Hypothalamus (tissue), 51 donors: ENCODE measurements around the gene CCDC86.
"Not testable (repeated sequence)": the region's sequence is repeated elsewhere in the genome, so short reads cannot be mapped to it uniquely, and the experiment has no call there.

Experiments
- DNase-seq, 51 donors: peaks; one replicate each; lab custom pipeline; 2025; lab: John Stamatoyannopoulos, UW

Gene CCDC86, protein sequence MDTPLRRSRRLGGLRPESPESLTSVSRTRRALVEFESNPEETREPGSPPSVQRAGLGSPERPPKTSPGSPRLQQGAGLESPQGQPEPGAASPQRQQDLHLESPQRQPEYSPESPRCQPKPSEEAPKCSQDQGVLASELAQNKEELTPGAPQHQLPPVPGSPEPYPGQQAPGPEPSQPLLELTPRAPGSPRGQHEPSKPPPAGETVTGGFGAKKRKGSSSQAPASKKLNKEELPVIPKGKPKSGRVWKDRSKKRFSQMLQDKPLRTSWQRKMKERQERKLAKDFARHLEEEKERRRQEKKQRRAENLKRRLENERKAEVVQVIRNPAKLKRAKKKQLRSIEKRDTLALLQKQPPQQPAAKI

GRCh38 chr11:60841797-60842667, at the start of gene CCDC86:
Gene CCDC86, plus strand, starts transcription at chr11:60842113. Its CDS starts 12 bp downstream, at chr11:60842125.
- peak; percentile 76 to 98 (median 92) for DNase-seq

DNA sequence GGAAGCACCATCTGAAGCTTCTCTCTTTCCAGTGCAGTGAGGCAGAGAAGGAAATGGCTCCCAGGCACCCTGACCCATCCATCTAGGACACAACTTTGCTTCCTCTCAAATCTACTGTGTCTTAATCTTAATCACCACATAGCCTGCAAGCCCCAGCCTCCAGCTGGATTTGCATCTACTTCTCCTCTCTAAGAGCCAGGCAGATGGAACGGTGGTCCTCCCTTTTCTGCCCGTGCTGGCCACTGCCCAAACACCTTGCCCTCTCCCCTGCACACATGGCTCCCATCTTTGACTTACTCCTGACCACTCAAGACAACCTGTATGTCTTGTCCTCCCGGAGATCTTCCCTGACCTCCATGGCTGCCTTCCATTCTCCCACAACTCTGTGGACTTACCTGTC, 49.4 kb upstream of the CCDC86 start:
- no peak for DNase-seq

DNA sequence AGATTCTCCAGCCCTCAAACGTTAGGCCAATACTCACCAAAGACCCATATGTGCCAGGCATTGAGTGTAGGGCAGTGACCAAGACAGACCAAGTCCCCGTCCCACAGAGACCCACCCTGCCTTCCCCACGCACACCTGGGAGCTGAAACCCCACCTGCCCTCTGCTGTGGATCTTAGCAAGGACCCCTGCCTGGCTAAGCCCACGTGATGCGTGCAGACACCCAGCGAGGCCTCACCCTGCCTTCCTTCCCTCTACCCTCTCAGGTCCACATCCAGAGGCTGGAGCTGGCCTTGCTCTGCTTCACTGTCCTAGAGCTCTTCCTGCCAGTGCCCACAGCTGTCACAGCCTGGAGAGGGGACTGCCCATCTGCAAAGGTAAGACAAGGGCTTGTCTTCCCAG, 46.6 kb upstream of the CCDC86 start:
- DNase-seq: no peak

DNA sequence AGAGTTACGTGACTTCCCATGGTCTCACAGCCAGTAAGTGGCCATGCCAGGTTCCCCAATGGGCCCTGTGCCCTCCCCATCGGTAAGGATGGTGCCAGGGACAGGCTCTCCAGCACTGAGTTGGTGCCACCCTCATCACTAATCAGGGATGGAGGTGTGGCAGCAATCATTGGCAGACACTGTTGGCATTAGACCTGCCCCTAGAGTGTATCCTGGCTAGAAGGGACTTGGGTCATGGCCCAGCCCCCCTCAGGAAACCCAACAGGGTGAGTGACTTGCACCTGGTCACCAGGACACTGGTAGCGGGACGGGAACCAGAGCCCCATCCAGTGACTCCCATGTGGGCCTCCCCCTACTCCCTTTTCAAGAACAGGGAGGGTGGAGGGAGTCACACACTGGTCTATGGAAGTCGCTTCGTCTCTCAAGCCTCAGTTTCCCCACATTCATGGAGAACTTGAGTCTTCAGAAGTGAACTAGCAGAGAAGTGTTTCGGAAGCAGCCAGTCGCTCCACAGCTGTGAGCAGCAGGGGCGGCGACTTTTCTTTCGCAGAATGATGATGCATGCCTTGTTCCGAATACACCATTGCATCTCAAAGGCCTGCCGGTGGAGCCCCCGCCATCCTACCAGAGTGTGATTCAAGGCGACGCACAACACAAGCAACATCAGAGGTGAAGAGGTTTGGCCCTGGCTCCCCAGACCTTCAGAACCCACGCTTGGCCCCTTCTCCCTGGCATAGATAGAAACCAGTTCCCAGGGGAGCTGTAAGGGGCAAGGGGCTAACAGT, 43.9 kb upstream of the CCDC86 start:
- no peak for DNase-seq

- DNase-seq: no peak
These were observed 43.3 kb upstream of the CCDC86 start for GRCh38 chr11:60798631-60799030.

- no peak for DNase-seq
These were observed 40.7 kb upstream of the CCDC86 start for GRCh38 chr11:60801194-60801593.

- no peak for DNase-seq
These were observed 38.5 kb upstream of the CCDC86 start for GRCh38 chr11:60803273-60803936.

- no peak for DNase-seq
These were observed 32.7 kb upstream of the CCDC86 start for GRCh38 chr11:60809249-60809648.

- DNase-seq: peak in 1 of 51 donors; percentile 16
These were observed 32.2 kb upstream of the CCDC86 start for GRCh38 chr11:60809691-60810090.

DNA sequence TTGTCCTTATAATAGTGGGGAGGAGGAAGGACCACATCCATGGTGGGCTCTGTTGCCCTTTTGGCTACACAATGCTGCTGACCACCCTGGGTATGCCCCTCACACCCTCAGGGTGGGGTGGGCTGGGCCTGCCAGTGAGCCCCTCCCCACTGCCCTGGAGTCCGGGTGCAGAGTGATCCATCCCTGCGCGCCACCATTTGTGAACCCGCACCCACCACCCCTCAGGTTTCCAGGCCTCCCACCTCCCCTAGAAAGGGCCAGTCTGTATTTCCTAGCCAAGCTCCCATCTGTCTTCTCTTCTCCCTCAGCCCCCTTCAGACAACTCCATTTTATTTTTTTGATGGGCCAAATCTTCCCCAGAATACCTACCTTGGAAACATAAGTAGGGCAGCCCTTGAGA, 31.8 kb upstream of the CCDC86 start:
- no peak for DNase-seq

DNA sequence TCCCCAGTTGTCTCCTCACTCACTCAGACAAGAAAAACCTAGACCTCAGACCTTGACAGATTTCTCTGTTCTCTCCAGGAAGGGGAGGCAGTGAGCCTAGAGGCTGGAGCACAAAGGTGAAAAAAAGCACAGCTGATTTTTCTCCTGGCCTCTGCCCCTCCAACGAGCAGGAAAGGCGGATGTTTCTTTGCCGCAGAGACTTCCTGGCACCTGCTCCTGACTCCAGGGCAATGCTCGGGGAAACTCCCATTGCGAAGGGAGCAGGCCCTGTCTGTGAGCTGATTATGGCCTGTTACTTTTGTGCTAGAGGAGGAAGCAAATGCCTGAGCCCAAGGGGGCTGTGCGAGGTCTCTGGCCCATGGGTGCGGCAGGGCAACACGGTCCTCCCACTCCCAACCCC, 31.3 kb upstream of the CCDC86 start:
- no peak for DNase-seq

DNA sequence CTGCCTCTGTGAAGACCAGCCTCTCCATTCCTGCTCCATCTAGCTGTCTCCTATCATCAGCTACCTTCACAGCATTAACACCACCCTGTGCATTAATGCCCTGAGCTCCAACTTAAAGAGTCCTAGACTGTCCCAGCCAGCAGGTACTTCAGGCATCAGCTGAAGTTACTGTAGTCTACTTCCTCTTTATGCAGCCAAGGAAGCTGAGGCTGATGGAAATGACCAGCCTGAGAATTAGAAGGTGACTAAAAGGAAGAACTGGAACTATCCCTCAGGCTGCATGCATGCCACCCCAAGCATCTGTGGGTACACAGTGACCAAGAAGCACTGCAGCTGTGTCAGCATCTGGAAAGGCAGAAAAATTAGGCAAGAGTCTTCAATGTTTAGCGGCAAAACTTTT, 28.6 kb upstream of the CCDC86 start:
- DNase-seq: no peak

DNA sequence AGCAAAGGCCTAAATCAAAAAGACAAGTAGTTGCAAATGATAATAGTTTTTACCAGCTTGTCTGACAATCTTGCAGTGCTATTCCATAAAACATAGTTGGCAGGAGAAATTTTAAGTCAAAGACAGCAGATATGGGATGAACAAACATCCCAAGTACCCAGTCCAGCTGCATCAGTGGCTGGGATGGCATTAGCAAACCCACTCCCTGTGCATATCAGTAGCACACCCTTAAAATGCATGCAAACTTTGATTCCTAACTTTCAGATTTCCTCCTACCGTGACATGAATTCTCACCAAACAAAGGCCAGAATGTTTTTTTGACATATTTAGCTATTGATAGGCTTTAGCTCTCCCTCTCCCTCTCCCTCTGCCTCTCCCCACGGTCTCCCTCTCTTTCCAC, 27.8 kb upstream of the CCDC86 start:
- no peak for DNase-seq

GRCh38 chr11:60816590-60817157, 25.2 kb upstream of the CCDC86 start:
- DNase-seq: no peak

DNA sequence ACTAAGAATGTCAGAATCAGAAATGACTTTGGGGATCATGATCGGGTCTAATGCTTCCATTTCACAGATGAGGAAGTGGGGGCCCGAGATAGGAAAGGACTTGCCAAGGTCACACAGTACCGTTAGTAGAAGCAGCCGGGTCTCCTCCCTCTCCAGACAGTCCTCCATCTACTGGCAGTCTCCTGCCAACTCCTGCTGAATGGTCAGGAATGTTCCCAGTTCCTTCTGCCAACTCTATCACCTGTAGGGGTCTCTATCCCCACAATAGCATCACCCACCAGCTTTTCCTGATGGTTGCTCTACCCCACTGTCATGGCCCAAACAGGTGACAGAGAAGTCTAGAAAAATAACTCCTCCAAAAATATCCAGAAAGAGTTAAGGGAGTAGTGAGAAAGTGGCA, 23.9 kb upstream of the CCDC86 start:
- no peak for DNase-seq

GRCh38 chr11:60821827-60822599, 19.9 kb upstream of the CCDC86 start:
- DNase-seq: no peak

GRCh38 chr11:60823745-60824306, 18.1 kb upstream of the CCDC86 start:
- not testable (repeated sequence) for DNase-seq

DNA sequence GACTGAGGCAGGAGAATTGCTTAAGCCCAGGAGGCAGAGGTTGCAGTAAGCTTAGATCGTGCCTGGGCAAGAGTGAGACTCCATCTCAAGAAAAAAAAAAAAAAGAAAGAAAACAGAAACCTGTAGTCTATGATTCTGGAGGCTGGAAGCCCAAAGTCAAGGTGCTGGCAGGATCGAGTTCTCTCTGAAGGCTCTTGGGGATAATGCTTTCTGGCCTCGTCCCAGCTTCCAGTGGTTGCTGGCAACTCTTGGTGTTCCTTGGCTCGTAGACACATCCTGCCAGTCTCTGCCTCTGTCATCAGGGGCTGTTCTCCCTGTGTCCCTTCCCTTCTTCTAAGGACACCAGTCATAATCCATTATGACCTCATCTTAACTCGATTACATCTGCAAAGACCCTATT, 16.8 kb upstream of the CCDC86 start:
- no peak for DNase-seq

DNA sequence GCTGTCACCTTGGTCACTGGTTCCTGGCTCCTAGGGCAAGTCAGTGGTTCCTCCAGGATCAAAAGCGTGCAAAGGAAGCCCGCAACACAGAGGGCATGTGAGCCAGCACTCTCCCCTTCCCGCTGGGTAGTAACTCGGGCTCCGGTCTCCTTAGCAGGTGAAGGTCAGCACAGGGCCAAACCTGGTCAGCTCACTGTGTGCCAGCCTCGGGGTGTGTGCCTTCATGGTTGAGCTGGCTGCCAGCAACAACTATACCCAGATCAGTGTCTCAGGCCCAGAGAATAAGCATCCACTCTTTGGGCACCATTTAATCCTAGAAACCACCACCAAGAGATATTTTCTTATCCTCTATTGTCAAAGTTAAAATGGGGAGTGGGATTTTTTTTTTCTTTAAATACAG, 16.1 kb upstream of the CCDC86 start:
- DNase-seq: no peak
